ENCODE results near the gene MXD4.

Gene MXD4

DNA sequence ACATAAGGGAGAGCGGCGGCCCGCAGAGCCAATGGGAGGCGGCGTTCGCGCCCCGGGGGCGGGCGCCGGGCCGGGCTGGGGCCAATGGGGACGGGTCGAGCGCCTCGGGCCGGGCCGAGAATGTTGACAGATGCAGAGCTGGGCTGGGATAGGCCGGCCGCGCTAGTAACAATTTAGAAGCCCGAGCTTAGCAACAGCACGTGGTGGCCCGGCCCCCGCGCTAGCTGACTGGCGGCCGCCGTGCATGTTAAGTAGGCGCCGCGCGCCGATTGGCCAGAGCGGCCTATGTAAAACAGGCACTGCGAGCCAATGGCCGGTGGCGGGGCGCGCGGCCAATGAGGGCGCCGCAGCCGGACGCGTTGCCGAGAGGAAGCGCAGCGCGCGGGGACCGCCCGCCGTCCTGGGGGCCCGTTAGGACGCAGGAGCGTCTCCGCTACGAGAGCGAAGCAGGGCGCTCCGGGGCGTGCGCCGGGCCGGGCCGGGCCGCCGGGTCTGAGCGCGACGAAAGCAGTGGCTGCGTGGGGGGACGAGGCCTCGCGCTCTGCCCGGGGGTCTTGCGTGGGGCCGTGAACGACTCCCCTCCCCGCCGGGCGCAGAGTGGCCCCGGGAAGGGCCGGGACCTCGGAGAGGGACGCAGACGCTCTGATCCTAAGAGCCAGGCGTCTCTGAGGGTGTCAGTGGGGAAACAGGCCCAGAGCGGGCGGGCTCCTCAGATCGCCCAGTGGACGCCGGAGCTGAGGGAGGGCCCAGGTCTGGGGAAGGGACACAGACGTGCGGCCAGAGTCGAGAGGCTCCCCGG is 435 bp upstream of the MXD4 start:
- peak; percentile 98 for DNase-seq (ENCODE audit: low read depth in 2 of 2)

DNA sequence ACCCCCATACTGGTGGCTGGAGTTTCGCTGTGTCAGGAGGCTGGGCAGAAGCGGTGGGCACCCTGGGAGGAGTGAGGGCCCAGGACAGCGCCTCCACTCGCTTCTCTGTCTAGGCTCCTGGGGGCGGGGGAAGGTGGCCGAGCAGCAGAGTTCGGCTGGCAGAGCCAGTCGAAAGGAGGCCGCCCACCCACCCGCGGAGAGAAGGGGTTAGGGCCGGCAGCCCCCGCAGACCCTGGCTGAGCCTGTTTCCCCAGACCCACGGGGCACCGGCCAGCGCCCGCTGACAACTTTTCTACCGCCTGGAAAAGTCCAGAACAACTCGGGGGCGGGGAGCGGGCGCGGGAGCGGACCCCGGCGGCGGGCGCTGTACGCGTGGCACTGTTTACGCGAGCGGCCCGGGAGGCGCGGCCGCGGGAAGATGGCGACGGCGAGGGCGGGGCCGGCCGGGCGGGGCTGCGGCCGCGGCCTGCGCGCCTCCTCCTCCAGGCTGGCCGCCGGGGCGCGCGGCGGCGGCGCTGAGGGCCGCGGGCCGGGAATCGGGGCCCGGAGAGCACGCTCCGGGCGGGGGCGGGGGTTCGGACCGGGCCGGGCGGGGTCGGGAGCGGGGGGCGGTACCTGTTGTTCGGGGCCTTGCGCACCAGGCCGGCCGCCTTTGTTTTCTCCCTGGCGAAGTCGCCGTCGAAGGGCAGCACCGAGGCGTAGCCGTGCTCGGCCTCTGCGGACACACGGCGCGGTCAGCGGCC is 628 bp downstream of the MXD4 start:
- peak; percentile 43 to 49 for DNase-seq (ENCODE audit: low read depth in 2 of 2)

DNA sequence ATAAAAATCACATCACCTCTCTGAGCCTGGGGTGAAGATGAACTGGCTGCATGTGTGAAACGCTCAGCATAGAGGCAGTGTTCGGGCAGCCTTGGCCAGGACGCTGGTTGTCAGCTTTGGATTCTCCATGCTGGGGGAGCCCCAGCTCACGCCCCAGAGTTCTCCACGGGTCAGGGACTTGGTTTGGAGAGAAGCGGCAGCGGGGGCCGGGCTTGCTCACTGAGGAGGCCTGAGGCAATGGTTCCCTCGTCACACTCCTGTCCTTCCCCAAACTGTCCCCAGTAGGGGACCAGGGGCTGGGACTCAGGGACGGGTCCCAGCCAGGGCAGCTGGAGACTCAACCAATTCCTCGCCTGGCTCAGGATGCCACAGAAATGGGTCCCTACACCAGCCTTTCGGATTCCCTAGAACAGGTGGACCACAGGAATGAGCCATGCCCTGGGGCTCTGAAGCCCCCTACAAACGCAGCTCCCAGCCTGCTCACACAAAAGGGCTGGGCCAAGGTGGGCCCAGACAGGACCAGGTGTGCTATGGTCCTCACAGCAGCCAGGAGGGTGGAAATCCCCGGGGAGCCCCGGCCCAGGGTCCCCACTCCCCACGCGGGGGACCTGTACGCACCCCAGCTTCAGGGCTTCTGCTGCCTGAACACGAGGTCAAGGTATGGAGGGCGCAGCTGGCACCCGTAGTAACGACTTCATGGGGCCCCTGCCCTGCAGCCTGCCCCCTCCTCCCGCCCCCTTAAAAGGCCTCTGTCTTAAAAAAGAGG is 1.4 kb downstream of the MXD4 start:
- DNase-seq (ENCODE audit: low read depth in 2 of 2) = no peak

DNA sequence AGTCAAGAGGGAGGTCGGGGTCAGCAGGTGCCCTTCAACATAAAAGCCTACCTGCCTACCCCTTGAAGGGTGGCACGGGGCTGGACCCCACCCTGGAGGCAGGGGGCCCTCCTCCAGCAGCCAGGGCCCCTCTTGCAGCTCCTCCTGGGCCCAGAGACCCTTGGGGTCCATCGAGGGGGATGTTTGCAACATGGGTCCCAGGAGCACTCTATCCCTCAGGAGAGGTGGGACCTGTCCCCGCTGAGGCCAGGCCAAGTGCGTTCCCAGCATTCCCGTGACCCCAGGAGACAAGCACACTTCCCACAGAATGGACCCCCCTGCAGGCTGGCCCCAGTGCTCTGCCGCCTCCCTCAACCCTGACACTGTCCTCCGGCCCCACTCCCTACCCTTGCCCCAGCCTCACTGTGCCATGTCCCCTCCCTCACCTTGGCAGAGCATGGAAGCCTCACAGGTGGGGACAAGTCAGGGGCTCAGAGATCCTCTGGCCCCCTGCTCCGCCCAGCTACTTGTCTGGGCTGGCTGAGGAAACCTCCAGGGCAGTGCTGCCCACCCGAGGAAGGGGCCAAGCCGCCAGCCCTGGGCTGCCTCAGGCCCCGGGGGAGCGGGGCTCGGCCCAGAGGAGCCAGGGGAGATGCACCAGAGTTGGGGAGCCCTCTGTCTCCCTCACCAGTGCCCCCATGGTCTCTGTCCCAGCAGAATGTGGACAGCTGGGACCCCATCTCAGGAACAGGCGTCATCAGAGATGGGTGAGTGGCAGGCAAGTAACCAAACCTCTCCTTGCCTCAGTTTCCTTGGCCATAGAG is 2.2 kb downstream of the MXD4 start:
- DNase-seq (ENCODE audit: low read depth in 2 of 2) = no peak

DNA sequence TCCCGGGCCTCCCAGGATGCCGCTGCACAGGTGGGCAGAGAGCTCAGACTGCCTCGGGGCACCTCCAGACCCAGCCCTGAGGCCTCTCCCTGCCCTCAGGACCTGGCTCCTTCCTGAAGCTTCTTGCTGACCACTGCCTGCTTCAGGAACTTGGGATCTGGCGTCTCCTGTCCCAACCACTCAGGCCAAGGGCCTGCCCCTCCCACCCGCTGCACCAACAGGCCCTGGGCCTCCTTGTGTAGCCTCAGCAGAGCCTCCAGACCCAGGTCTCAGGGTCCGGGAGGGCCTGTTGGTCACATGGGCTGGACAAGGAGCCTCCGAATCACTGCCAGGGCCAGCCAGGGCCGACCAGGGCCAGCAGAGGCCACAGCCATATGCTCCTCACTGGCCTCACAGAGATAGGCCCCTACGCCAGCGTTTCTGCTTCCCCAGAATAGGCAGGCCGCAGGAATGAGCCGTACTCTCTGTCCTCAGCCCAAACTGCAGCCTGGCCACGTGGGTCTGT is 2.8 kb downstream of the MXD4 start:
- DNase-seq (ENCODE audit: low read depth in 2 of 2) = no peak

DNA sequence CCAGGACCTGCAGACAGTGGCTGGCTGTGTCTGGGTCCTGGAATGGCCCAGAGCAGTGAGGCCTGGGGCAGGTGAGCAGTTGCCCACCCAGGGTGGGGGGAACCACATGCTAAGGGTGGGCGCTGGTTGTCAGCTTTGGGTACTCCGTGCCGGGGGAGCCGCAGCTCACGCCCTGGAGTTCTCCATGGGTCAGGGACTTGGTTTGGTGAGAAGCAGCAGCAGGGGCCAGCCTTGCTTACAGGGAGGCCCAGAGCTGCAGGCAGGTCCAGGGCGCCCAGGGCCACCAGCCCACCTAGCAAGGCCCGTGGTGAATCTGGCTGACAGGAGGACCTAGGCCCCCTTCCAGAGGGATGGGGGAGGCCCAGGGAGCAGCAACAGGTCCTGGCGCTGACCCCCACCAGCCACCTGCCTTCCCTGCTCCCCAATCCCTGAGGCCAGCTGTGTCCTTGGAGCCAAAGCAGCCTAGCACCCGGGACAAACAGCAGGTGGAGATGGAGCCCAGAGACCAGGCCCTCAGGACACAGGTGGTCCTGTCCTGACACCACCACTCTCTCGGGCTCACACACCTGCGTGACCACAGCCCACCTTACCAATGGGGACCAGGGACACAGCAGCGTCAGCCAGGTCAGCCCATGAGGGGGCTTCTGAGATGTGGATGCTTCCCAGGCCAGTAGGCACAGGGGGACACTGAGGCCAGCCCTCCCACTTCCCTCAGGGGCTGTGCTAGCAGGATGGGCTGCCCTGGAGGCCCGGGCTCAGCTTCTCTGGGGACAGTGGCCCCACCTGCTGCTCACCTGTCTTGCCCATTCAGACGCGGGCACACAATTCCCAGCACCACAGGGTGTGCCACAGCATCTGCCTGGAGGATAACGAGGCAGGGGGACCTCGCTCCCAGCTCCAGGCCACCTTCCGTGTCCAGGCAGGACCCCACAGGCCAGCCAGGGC is 3.5 kb downstream of the MXD4 start:
- no peak for DNase-seq (ENCODE audit: low read depth in 2 of 2)

DNA sequence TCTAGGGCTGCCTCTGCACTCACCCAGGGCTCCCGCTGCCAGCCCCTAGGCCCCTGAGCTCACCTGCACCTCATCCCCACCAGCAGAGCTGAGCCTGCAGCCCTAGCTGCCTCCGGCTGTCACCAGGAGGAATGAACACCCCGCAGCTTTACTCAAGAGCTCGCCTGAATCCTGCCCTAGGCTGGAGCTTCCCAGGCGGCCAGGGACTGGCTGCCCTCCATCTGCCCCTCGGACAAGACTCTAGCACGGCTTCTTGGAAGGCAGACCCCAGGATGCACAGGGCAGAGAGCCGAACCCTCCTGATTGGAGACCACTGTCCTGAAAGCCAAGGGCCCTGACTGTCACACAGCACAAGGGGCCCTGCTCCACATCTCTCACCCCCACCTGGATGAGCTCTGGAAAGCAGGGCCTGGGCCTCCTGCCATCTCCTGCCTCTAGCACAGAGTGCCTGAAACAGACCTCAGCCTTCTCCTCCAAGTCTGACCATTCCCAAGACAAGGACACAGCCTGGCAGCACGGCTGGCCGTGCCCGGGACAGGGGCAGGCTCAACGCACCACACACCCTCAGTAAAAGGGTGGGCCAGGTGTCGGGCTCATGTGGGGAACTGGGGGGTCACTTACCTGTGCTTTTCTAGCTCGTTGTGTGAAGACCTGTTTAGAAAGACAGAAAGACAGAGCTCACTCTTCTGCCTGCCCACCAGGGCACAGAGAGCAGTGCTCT is 4.4 kb downstream of the MXD4 start:
- DNase-seq (ENCODE audit: low read depth in 2 of 2) = no peak

DNA sequence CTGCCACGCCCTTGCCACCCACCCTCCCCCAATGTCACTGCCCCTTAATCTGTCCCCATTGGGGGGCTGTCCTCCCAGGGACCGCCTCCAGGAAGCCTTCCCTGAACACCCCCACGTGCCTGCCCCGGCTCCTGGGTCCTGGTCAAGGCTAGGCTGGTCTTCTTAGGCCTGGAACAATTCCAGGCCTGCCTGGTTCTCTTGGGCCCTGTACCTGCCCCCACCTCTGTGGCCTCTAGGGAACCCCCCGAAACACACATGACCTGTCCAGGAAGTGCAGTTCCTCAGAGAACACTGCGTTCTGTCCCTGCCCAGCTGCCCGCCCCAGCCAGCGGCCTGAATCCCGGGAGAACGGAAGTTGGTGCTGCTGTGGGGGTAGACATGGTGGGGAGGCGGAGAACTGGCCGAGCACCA is 5.1 kb downstream of the MXD4 start:
- DNase-seq (ENCODE audit: low read depth in 2 of 2) = no peak

DNA sequence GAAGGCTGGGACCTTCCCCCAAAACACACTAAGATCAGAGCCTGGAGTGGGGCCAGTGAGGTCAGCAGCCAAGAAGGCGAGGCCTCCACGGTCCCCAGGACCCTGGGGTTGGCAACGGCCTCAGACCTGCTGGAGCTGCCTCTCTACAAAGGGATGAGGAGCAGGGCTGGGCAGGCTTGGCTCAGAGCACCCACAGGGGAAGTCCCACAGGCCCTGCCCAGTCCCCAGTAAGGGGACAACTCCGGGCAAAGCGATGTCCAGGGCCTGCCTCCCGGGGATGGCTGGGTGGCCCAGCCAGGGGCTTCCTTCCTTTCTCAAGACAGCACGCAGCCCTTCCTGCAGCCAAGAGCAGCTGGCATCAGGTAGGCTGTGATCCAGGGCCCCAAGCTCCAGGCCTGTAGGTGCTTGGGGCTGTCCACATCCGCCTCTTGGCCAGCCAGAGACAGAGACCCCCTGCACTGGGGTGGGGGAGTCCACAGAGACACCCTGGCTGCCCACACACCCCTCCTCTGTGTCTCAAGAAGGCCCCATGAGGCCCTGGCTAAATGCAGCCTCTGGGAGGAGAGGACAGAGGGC is 5.7 kb downstream of the MXD4 start:
- DNase-seq (ENCODE audit: low read depth in 2 of 2) = no peak

DNA sequence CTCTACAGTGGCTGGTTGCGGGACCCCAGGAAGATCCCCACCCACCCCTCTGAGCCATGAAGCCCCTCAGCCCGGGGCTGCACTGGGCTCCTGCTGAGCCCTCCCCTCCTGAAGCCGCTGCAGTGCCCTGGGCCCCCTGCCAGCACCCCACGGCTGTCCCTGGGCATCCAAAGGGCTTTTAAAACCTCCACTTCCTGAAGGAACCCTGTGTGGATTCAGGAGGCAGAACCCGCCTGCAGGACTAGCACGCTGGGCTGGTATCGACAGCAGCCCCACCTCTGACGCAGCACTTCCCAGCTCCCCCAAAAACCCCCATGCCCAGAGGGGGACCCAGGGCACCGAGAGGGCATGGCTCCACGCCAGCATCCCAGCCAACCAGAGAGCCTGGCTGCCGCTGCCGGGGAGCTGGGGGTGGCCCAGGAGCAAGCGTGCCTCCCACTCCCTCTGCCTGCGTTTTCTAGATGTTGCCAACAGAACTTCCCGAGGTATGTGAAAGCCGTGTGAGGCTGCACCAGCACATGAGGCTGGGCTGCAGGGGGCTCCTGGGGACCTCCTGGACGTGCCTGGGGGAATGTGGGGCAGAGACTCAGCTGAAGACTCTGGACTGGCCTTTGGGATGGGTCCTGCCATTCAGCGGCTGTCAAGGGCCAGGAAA is 6.3 kb downstream of the MXD4 start:
- DNase-seq (ENCODE audit: low read depth in 2 of 2) = no peak

DNA sequence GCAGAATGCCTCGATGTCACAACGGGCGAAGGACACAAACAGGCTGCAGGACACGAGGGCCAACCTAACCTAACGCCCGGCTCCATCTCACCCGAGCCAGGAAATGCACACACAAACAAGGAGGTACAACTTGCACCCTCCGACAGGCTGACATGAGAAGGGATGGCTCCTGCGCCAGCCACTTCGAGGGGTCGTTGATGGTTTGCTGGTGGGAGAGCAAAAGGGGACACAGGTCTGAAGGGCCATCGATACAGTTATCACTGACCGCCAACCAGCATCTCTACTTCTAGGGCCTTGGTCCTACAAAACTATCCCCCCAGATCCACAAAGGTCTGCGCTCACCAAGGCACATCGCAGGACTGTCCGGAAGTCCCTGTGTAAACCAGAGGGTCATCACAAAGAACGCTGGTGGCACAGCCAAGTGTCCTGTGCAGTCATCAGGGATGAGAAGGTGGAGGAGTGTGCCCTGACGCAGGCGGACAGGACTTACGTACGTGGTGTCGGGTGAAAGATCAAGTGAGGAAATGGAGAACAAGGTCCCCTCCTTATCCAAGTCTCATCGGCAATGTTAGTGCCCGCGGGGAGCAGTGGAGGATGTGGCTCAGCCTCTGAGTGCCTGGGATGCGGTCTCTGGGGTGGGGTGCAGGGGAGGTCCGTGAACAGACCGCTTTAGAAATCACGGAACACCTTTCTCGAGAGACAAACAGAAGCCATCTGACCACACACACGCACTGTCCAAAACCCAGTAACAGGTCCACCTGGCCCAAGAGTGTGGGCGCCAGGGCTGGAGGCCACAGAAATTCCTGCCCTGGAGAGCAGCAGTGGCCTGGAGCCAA is 7.0 kb downstream of the MXD4 start:
- no peak for DNase-seq (ENCODE audit: low read depth in 2 of 2)

DNA sequence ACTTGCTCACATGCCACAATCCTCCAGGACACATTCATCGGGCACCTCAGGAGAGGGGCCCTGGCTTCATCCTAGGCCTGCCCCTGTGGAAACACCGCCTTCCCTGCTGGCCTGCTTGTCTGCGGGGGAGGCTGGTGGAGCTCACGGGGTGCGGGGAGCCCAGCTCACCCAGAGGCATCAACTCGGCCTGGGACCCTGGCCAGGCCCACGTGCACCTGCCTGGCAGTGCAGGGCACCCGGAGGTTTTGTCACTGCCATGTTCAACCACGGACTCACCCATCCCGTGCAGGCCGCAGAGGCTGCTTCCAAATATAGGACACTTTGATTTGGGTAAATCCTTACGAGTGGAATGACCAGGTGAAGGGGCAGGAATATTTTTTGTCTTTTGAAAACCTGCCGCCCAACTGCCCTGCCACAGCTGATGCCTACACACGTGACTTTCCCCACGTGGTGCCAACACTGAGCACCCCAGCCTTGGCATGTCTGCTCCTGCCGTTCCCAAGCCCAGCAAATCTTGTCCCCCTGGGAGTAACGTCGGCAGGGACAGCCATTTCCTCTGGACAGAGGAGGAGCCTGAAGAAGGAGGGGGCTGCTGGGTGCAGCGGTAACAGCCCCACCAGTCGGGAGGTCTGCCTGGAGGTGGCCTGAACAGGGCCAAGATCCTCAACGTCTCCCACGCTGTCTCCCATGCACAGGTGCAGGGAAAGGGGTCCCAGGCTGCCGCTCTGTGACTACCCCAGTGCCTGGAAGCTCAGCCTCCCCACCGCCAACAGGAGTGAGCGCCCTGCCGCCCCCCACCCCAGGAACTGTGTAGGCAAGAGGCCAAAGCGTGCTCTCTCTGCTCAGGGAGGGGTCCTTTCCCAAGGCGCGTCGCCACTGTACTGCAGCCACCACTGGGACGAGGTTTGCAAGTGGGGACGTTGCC is 8.5 kb downstream of the MXD4 start:
- DNase-seq (ENCODE audit: low read depth in 2 of 2) = no peak

DNA sequence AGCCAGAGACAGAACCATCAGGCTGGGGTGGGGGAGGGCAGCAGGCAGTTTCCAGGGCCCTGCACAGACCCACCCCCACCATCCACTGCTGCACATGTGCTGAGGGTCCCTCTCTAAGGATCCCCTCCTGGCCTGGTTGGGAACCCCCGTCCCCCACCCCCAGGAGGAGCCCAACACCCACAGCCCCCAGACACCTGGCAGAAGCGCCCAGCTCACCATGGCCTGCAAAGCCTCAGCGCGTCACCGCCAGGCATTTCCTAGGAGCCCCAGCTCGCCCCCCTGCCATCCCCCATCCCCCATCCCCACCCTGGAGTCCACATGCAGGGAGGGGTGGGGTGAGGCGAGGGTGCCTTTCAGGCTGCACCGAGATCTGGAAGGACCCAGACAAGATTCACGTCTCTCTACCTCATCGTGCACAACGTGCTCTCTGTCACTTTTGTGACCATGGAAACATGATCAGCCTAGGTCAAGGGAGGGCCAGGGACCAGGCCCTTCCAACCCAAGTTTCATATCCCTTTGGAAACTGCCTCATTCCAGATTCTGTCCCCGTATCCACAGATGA is 9.3 kb downstream of the MXD4 start:
- no peak for DNase-seq (ENCODE audit: low read depth in 2 of 2)

DNA sequence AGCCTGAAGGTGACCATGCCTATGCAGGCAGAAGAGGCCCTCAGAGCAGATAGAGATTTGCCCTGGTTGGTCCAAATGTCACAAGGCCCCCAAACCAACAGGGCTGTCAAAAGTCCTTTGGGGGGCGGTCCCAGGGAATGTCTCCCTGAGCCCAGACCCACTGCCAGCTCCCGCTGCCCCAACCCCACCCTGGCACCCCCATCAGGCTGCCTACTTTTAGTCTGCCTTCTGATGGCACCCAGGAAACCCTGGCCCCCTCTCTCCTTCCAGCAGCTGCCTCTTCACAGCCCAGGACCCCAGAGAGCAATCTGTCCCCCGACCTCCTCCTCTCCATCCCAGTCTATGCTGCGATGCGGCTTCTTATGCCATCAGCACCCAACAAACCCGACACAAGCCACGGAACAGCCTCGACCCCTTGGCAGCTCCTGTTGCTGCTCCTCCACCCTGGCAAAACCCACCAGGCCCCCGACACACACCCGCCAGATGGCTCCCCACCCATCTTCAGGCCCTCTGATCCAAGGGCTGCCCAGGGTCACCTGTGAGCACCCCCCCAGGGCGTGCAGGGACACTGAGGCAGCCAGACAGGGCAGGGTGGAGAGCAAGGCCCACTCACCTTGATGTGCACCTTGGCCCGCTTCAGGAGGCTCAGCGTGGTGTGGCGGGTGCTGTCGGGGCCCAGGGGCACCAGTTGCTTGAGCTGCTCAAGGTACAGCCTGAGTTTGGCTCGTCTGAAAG is 9.9 kb downstream of the MXD4 start:
- no peak for DNase-seq (ENCODE audit: low read depth in 2 of 2)

DNA sequence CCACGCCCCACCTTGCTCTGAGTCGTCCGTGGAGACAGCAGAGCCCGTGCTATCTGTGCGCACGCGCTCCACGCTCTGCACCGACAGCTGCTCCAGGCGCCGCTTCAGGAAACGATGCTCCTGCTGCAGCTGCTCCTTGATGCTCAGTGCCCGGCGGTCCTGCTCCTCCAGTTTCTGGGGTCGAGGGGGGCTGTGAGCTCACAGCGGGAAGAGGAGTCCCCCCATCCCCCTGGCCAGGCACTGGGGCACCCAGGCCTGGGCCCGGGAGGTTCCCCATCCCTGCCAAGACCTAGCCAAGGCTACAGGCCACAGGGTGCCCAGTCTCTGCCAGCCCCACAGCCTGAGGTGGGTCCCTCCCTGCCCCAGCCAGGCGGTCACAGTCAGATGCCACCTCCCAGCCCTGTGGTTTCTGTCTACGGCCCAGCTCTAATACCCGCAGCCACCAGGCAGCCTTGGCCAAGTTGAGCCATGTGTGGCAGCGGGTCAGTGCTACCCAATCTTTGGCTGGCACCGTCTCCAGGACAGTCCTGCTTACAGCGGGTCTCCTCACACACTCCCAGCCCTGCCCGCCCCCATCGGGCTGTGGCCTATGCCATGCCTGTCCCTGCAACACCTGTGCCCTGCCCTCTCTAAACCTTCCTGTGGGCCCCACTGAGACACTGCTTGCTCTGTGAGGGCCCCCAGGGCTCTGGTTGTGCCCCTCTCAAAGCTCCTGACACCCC is 10.7 kb downstream of the MXD4 start:
- DNase-seq (ENCODE audit: low read depth in 2 of 2) = no peak
